GM20000 (cell line): Measurements from ENCODE around the gene DEDD.

Experiments
- DNase-seq: peaks from one replicate; pipeline ENCODE4 v3.0.0; 2012; ENCODE audit warnings: low spot score
- CTCF ChIP-seq: IDR thresholded peaks from 2 replicates; pipeline ENCODE4 v1.5.1; 2012; ENCODE audit warnings: mild to moderate bottlenecking, control low read depth; ENCODE audit errors: extremely low read depth, missing control alignments

The DEDD gene

GRCh38 chr1:161084597-161084988, 47.9 kb downstream of the DEDD start:
- TF ChIP-seq CTCF = no peak
- DNase-seq = no peak

- TF ChIP-seq CTCF = no peak
- no peak for DNase-seq
These were observed 48.5 kb downstream of the DEDD start for GRCh38 chr1:161083748-161084596.

- DNase-seq = no peak
- TF ChIP-seq CTCF = no peak
These were observed 49.3 kb downstream of the DEDD start for GRCh38 chr1:161082996-161083747.

- TF ChIP-seq CTCF = no peak
- DNase-seq = no peak
These were observed 50.0 kb downstream of the DEDD start for GRCh38 chr1:161082483-161082882.

GRCh38 chr1:161081519-161081918, 50.9 kb downstream of the DEDD start:
- no peak for TF ChIP-seq CTCF
- DNase-seq = no peak

- no peak for DNase-seq
- TF ChIP-seq CTCF = no peak
These were observed 51.7 kb downstream of the DEDD start for GRCh38 chr1:161080441-161081405.
